OCI-LY3 (cell line): ENCODE results near the gene KDM4B.

ENCODE experiments used
- EZH2phosphoT487 ChIP-seq: fragments of 200-600 bp; shearing (Covaris generic); IDR thresholded peaks from 2 replicates; pipeline ENCODE4 v1.6.1; 2018; ENCODE audit warnings: antibody characterized with exemption, mixed run types, low read depth
- TF ChIP-seq, protein P1 (sequence below): fragments of 200-600, 300-600 bp; sonication (generic); IDR thresholded peaks from 2 replicates; pipeline ENCODE4 v1.5.1; 2014; ENCODE audit warnings: antibody characterized with exemption, low read length, low read depth

DNA sequence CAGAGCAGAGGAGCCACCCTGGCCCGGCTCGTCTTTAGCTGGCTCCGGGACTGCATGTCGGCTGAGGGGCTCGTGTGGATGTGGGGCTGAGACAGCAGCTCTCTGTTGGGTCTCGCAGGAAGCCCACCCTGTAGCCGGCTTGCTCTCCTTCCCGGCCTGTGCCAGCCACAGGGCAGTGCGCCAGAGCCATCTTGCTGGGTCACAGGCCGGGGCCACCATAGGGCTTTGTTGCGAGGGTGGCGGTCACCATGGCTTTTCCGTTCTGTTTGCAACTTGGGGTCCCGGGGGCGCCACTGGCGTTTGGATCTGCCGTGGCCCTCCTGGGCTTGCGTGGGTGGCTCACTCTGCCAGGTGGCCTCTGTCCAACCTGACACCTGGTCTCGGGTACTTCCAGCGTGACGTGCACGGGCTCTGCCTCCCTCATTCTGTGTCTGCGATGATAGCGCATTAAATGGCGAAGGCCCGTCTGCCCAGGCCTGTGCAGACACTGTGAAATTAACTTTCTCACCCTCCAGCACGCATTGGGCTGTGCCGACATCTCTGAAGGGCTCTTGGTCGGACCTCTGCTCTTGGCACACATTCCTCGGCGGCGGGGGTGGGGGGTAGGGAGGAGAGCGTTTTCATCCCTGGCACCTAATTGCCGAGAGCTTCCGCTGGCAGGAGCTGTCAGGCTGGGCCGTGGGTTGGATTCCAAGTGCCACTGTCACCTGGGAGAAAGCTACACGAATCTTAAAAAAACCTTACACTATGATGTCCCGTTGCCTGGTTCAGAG is 95.1 kb downstream of the KDM4B start:
- TF ChIP-seq, protein P1, sequence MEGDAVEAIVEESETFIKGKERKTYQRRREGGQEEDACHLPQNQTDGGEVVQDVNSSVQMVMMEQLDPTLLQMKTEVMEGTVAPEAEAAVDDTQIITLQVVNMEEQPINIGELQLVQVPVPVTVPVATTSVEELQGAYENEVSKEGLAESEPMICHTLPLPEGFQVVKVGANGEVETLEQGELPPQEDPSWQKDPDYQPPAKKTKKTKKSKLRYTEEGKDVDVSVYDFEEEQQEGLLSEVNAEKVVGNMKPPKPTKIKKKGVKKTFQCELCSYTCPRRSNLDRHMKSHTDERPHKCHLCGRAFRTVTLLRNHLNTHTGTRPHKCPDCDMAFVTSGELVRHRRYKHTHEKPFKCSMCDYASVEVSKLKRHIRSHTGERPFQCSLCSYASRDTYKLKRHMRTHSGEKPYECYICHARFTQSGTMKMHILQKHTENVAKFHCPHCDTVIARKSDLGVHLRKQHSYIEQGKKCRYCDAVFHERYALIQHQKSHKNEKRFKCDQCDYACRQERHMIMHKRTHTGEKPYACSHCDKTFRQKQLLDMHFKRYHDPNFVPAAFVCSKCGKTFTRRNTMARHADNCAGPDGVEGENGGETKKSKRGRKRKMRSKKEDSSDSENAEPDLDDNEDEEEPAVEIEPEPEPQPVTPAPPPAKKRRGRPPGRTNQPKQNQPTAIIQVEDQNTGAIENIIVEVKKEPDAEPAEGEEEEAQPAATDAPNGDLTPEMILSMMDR: no peak
- no peak for TF ChIP-seq EZH2phosphoT487
